B cell (primary cell): ENCODE data around the gene SYNJ1. TPM values are rescaled to one million over a fixed set of nuclear protein-coding genes. Genes with fewer than 3 reads are reported as not detected.

ENCODE experiments used
- ATAC-seq: fragments of 200-7000 bp; cut with Tn5 transposase; one replicate; pipeline ENCODE4 v1.10.0; 2021; ENCODE audit warnings: low read depth, mild to moderate bottlenecking, moderate number of reproducible peaks, moderate library complexity
- CTCF ChIA-PET: fragments of 350-600 bp; sonication (Branson Sonifier 250); formaldehyde crosslinking; loops from one replicate; lab custom pipeline; 2021; ENCODE audit warnings: antibody characterized with exemption, inconsistent platforms; lab: Charles Lee
- POLR2A ChIA-PET: fragments of 350-600 bp; sonication (Branson Sonifier 250); formaldehyde crosslinking; loops from one replicate; lab custom pipeline; 2021; ENCODE audit warnings: antibody characterized with exemption; lab: Charles Lee
- DNase-seq: peaks from one replicate; pipeline ENCODE4 v3.0.0; 2013
- H2AFZ ChIP-seq: 2 replicates; pipeline ENCODE4 v1.6.1; 2012; ENCODE audit warnings: mild to moderate bottlenecking, low read depth, low read length; ENCODE audit not compliant: insufficient read depth, poor library complexity, severe bottlenecking
- H3K27ac ChIP-seq, 2 donors: 1 replicate in 1 of 2; 2 replicates in 1 of 2; pipeline ENCODE4 v1.5.1; 2012 to 2013; ENCODE audit warnings: low read length in 2 of 2, mild to moderate bottlenecking in 2 of 2, moderate library complexity in 1 of 2
- H3K27me3 ChIP-seq, 4 experiments: fragments of 200-600 bp in 1 of 4; sonication (generic) in 1 of 4; replicated peaks in 1 of 4; 1 replicate in 2 of 4; 2 replicates in 2 of 4; pipeline versions ENCODE4 v1.6.1 to v1.7.0; 2013 to 2016; ENCODE audit warnings: low read length in 3 of 4, mild to moderate bottlenecking in 2 of 4, mixed read lengths in 1 of 4, moderate library complexity in 1 of 4; ENCODE audit not compliant: insufficient read depth in 4 of 4, control insufficient read depth in 3 of 4; ENCODE audit errors: control extremely low read depth in 1 of 4
- H3K36me3 ChIP-seq, 2 experiments: replicated peaks in 1 of 2; 1 replicate in 1 of 2; 2 replicates in 1 of 2; pipeline versions ENCODE4 v1.6.1 to v1.7.1; 2013; ENCODE audit warnings: low read length in 1 of 2; ENCODE audit not compliant: insufficient read depth in 2 of 2, control insufficient read depth in 1 of 2; ENCODE audit errors: control extremely low read depth in 1 of 2, extremely low read depth in 1 of 2
- H3K4me1 ChIP-seq, 2 donors: fragments of 200-600 bp in 1 of 2; sonication (generic) in 1 of 2; 1 replicate in 1 of 2; 2 replicates in 1 of 2; pipeline versions ENCODE4 v1.5.1 to v1.6.1; 2013 to 2017; ENCODE audit warnings: low read length in 2 of 2; ENCODE audit not compliant: control insufficient read depth in 2 of 2, insufficient read depth in 2 of 2
- H3K4me2 ChIP-seq: replicated peaks from 2 replicates; pipeline ENCODE3; 2012; ENCODE audit warnings: mild to moderate bottlenecking, low read depth, low read length; ENCODE audit not compliant: poor library complexity, severe bottlenecking
- H3K4me3 ChIP-seq, 5 experiments: fragments of 200-600 bp in 1 of 5; sonication (generic) in 1 of 5; 1 replicate in 3 of 5; 2 replicates in 2 of 5; pipeline versions ENCODE4 v1.5.1 to v1.7.0; 2011 to 2016; ENCODE audit warnings: low read length in 4 of 5, mild to moderate bottlenecking in 4 of 5, low read depth in 2 of 5, control low read depth in 1 of 5, moderate library complexity in 1 of 5; ENCODE audit not compliant: insufficient read depth in 1 of 5; ENCODE audit errors: control extremely low read depth in 1 of 5, extremely low read depth in 1 of 5
- H3K79me2 ChIP-seq: fragments of 200-600 bp; sonication (generic); one replicate; pipeline ENCODE4 v1.6.0; 2016; ENCODE audit warnings: low read length; ENCODE audit not compliant: control insufficient read depth, insufficient read depth
- H3K9ac ChIP-seq: fragments of 200-600 bp; sonication (generic); 2 replicates; pipeline ENCODE4 v1.6.1; 2017; ENCODE audit warnings: mild to moderate bottlenecking, low read length, moderate library complexity
- H3K9me3 ChIP-seq, 3 donors: one replicate each; pipeline versions ENCODE4 v1.6.1 to v1.7.1; 2013; ENCODE audit warnings: low read length in 2 of 3; ENCODE audit not compliant: control insufficient read depth in 2 of 3, insufficient read depth in 1 of 3; ENCODE audit errors: control extremely low read depth in 1 of 3
- H4K20me1 ChIP-seq: 2 replicates; pipeline ENCODE4 v1.6.0; 2012; ENCODE audit warnings: mild to moderate bottlenecking, low read length; ENCODE audit not compliant: insufficient read depth, control insufficient read depth, poor library complexity, severe bottlenecking
- H3K27ac Mint-ChIP-seq: one replicate; pipeline ENCODE4 v1.8.0; 2021; ENCODE audit warnings: mixed read lengths
- H3K27me3 Mint-ChIP-seq: one replicate; pipeline ENCODE4 v1.8.0; 2021; ENCODE audit warnings: mixed read lengths
- H3K4me1 Mint-ChIP-seq: one replicate; pipeline ENCODE4 v1.8.0; 2021; ENCODE audit warnings: mixed read lengths
- H3K4me3 Mint-ChIP-seq: one replicate; pipeline ENCODE4 v1.8.0; 2021; ENCODE audit warnings: mixed read lengths
- H3K9me3 Mint-ChIP-seq: one replicate; pipeline ENCODE4 v1.8.0; 2022; ENCODE audit warnings: mixed read lengths; ENCODE audit not compliant: insufficient read depth
- EZH2 ChIP-seq: IDR thresholded peaks from 2 replicates; pipeline ENCODE4 v1.6.1; 2012; ENCODE audit warnings: borderline replicate concordance, low read depth, mild to moderate bottlenecking, moderate library complexity, low read length; ENCODE audit not compliant: insufficient read depth, poor library complexity, severe bottlenecking
- WGBS: methylation state at CpG from one replicate; pipeline ENCODE4 v1.1.5; 2013; ENCODE audit warnings: missing lambda C conversion rate; ENCODE audit not compliant: insufficient coverage; 5-methylcytosine and 5-hydroxymethylcytosine counted together
- intact Hi-C: fragments of 100-400 bp; cut with micrococcal nuclease; formaldehyde crosslinking; loops from one replicate; pipeline ENCODE4 v1.10.0; 2022
- polyA plus RNA-seq: library from polyadenylated mRNA; depleted of rRNA; stranded (reverse); fragments of >200 nt; gene quantifications from 2 replicates; pipeline ENCODE4 v1.2.3, GENCODE V29; 2012
- total RNA-seq, 2 donors: library from RNA; stranded (reverse); fragments of 120-200 nt in 1 of 2; gene quantifications; 1 replicate in 1 of 2; 2 replicates in 1 of 2; pipeline versions ENCODE4 v1.2.3 to v1.2.4, GENCODE V29; 2013 to 2022
- TF ChIP-seq, protein P1 (sequence below): fragments of 200-600 bp; IDR thresholded peaks from one replicate; pipeline ENCODE4 v1.8.0; 2022; ENCODE audit warnings: antibody characterized with exemption, mild to moderate bottlenecking

The SYNJ1 gene
- total and polyA plus RNA-seq, 2 donors (not counting 1 experiment from before 2014, with no cell fraction given) = 2.2 to 9.4 TPM

DNA sequence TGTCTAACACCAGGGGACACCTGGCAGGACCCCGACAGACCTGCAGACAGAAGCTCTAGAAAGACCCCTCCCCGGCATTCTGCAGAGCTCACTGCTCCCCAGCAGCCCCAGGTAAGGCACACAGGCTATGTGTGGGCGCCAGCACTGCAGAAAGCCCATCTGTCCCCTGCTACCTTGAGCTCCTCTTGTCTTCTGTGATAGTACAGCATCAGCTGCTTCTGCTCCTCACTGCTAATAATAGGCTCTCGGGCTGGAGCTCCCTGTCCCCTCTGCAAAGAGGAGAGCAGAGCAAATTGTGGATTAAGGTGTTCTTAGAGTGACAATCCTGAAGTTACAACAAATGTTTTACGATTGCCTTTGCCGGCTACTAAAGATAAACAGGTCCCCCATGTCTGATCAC is 125.7 kb downstream of the SYNJ1 start:
- H3K79me2 ChIP-seq = peaks cover 16% of the 10 kb centered on the region
- H3K36me3 ChIP-seq = peaks cover 13 to 60% of the 10 kb centered on the region in 2 experiments
- WGBS = 98% methylated on average over 5 of the region's 6 CpGs
- H3K27me3 Mint-ChIP-seq = no peaks in the 10 kb centered on the region
- ChIA-PET CTCF (interaction anchor here (2.0 to 4.6 kb wide), 3 partner anchors 10 to 821 kb away, joined by 12 to 21 read pairs (median 15); partner anchors contain the start of gene CFAP298), POLR2A (no interaction called here)
- H3K4me3 ChIP-seq = no peak overlapping the region
- TF ChIP-seq EZH2 = no peak
- TF ChIP-seq, protein P1, sequence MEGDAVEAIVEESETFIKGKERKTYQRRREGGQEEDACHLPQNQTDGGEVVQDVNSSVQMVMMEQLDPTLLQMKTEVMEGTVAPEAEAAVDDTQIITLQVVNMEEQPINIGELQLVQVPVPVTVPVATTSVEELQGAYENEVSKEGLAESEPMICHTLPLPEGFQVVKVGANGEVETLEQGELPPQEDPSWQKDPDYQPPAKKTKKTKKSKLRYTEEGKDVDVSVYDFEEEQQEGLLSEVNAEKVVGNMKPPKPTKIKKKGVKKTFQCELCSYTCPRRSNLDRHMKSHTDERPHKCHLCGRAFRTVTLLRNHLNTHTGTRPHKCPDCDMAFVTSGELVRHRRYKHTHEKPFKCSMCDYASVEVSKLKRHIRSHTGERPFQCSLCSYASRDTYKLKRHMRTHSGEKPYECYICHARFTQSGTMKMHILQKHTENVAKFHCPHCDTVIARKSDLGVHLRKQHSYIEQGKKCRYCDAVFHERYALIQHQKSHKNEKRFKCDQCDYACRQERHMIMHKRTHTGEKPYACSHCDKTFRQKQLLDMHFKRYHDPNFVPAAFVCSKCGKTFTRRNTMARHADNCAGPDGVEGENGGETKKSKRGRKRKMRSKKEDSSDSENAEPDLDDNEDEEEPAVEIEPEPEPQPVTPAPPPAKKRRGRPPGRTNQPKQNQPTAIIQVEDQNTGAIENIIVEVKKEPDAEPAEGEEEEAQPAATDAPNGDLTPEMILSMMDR = no peak
- no peak overlapping the region for H3K27ac Mint-ChIP-seq
- peaks cover 6% of the 10 kb centered on the region for H4K20me1 ChIP-seq
- H3K4me3 Mint-ChIP-seq = no peak overlapping the region
- no peak for ATAC-seq
- no peaks in the 10 kb centered on the region for H3K9me3 Mint-ChIP-seq
- intact Hi-C loops = loop anchor here (5.0 kb wide), 1 partner anchor 735 kb away; no protein-coding TSS in a partner anchor
- H2AFZ ChIP-seq = no peak overlapping the region
- no peaks in the 10 kb centered on the region for H3K4me1 ChIP-seq
- H3K9ac ChIP-seq = no peak overlapping the region
- no peaks in the 10 kb centered on the region for H3K9me3 ChIP-seq
- DNase-seq = no peak
- H3K27ac ChIP-seq = no peak overlapping the region
- H3K4me1 Mint-ChIP-seq = peaks cover 4% of the 10 kb centered on the region
- H3K4me2 ChIP-seq = no peak overlapping the region
- no peaks in the 10 kb centered on the region for H3K27me3 ChIP-seq

DNA sequence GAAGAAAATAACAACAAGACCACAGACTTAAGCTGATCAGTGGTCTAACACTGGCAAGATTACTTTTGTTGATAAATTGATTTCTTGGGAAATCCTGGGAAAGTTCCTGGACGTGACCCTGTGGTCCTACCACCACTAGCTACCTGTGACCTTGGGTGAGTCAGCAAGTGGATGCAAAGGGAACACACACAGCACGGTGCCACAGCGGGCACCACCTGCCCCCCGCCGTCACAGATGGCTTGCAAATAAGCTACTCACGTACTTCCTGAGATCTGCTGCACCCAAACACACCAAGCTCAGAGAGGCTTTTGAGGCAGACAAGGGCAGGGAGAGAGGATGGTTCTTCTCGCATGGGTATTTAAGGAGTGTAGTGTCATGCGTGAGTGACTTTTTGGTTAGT is 128.3 kb downstream of the SYNJ1 start:
- TF ChIP-seq, protein P1 = no peak
- no peak for TF ChIP-seq EZH2
- no peak overlapping the region for H3K27ac ChIP-seq
- intact Hi-C loops = no loop called here
- no peak overlapping the region for H3K4me2 ChIP-seq
- WGBS = 86% methylated on average over 6 of the region's 8 CpGs
- DNase-seq (peak; percentile 25), ATAC-seq (peak; percentile 64)
- H3K9me3 Mint-ChIP-seq = no peaks in the 10 kb centered on the region
- no peak overlapping the region for H3K4me3 ChIP-seq
- peaks cover 7 to 37% of the 10 kb centered on the region in 2 experiments for H3K36me3 ChIP-seq
- no peak overlapping the region for H3K27ac Mint-ChIP-seq
- POLR2A ChIA-PET = no interaction called here
- peaks cover 4% of the 10 kb centered on the region for H3K4me1 Mint-ChIP-seq
- H3K9me3 ChIP-seq = no peaks in the 10 kb centered on the region
- CTCF ChIA-PET = interaction anchor here (2.0 to 4.6 kb wide), 5 partner anchors 8 to 19 kb away, joined by 8 to 21 read pairs (median 10); partner anchors contain the start of gene CFAP298
- no peaks in the 10 kb centered on the region for H3K79me2 ChIP-seq
- no peak overlapping the region for H2AFZ ChIP-seq
- H3K4me1 ChIP-seq = no peaks in the 10 kb centered on the region
- H4K20me1 ChIP-seq = peaks cover 6% of the 10 kb centered on the region
- no peaks in the 10 kb centered on the region for H3K27me3 Mint-ChIP-seq
- no peak overlapping the region for H3K9ac ChIP-seq
- no peaks in the 10 kb centered on the region for H3K27me3 ChIP-seq
- no peak overlapping the region for H3K4me3 Mint-ChIP-seq
